Spinal cord (tissue), 10 donors: ENCODE data around the gene GPX4. TPM values are rescaled to one million over a fixed set of nuclear protein-coding genes. Genes with fewer than 3 reads are reported as not detected.
A peak's percentile ranks its signal among the peaks of the same experiment; 100 is the strongest.

Experiments
- DNase-seq, 6 donors: peaks; one replicate each; pipeline versions ENCODE4 v3.0.0 to v3.0.0-alpha.2; 2013 to 2015; ENCODE audit warnings: low spot score in 6 of 6, low read depth in 4 of 6
- H3K27ac ChIP-seq: one replicate; pipeline ENCODE4 v1.5.1; 2013; ENCODE audit warnings: low read depth, low read length, control low read depth
- H3K27me3 ChIP-seq: one replicate; pipeline ENCODE4 v1.6.1; 2013; ENCODE audit warnings: low read length; ENCODE audit not compliant: control insufficient read depth, insufficient read depth
- H3K36me3 ChIP-seq: one replicate; pipeline ENCODE4 v1.6.1; 2013; ENCODE audit warnings: low read length; ENCODE audit not compliant: control insufficient read depth, insufficient read depth
- H3K4me1 ChIP-seq: one replicate; pipeline ENCODE4 v1.6.1; 2013; ENCODE audit warnings: low read length; ENCODE audit not compliant: control insufficient read depth, insufficient read depth
- H3K4me3 ChIP-seq: one replicate; pipeline ENCODE4 v1.5.1; 2013; ENCODE audit warnings: low read depth, low read length, control low read depth
- H3K9me3 ChIP-seq: one replicate; pipeline ENCODE4 v1.6.1; 2013; ENCODE audit warnings: low read length; ENCODE audit not compliant: control insufficient read depth, insufficient read depth
- WGBS: methylation state at CpG from one replicate; pipeline ENCODE4 v1.1.5; 2013; ENCODE audit warnings: missing lambda C conversion rate; ENCODE audit not compliant: insufficient coverage; 5-methylcytosine and 5-hydroxymethylcytosine counted together
- polyA plus RNA-seq, 2 donors: library from polyadenylated mRNA; unstranded; fragments of 120-200 nt; gene quantifications; one replicate each; pipeline ENCODE4 v1.2.1, GENCODE V29; 2013; ENCODE audit not compliant: insufficient read length in 2 of 2
- total RNA-seq, 2 donors: library from RNA; depleted of rRNA in 1 of 2; stranded (reverse); fragments of 120-200 nt in 1 of 2; fragments of >200 nt in 1 of 2; gene quantifications; one replicate each; pipeline versions ENCODE4 v1.2.3 to v1.2.4, GENCODE V29; 2013 to 2014
- donor health status: healthy.

GPX4 gene
- total and polyA plus RNA-seq, 4 donors: 123 to 452 (median 365) TPM

- Histone ChIP-seq H3K4me1 (peaks cover 40% of the 10 kb centered on the region), H3K27me3 (peaks cover 18% of the 10 kb centered on the region), H3K36me3 (peaks cover 55% of the 10 kb centered on the region), H3K27ac (peak overlapping the region; percentile 57), H3K4me3 (peak overlapping the region; percentile 47), H3K9me3 (no peaks in the 10 kb centered on the region)
- 66% methylated on average over 47 of the region's 48 CpGs for WGBS
- no peak for DNase-seq
Measured at GRCh38 chr19:1132552-1133383, 29.0 kb downstream of the GPX4 start.

DNA sequence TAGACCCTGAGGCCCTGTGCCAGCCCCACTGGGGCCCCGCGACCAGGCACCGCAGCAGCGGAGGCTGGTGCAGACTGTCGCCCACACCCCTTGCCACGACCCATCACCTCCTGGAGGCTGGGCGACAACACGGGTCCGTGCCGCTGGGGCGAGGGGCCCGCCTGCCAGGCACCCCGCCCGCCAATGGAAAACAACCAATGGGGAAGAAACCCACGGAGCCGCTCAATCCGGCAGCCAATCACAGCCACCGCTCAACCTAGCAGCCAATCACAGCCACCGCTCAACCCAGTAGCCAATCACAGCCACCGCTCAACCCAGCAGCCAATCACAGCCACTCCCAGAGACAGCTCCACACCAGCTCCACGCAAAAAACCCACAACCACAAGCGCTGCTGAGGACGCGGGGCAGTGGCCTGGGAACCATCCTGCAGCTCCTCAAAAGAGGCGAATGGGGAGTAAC lies 29.7 kb downstream of the GPX4 start:
- Histone ChIP-seq H3K4me1 (peaks cover 40% of the 10 kb centered on the region), H3K27me3 (peaks cover 18% of the 10 kb centered on the region), H3K9me3 (no peaks in the 10 kb centered on the region), H3K27ac (no peak overlapping the region), H3K4me3 (no peak overlapping the region), H3K36me3 (peaks cover 55% of the 10 kb centered on the region)
- no peak for DNase-seq
- WGBS: 95% methylated on average over 25 of the region's 25 CpGs

DNA sequence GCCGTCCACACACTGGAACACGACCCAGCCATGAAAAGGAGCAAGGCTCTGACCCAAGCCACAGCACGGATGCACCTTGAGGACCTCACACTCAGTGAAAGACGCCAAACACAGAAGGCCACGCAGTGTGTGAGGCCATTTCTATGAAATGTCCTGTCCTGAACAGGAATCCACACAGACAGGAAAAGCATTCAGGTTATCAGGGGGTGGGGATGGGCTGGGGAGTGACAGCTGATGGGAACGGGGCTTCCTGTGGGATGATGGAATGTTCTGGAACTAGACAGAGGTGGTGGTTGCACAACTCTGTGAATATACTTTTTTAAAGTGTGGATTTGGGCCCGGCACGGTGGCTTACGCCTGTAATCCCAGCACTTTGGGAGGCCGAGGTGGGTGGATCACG lies 30.6 kb downstream of the GPX4 start:
- 98% methylated on average over 6 of the region's 11 CpGs for WGBS
- Histone ChIP-seq H3K36me3 (peaks cover 60% of the 10 kb centered on the region), H3K27me3 (peaks cover 18% of the 10 kb centered on the region), H3K4me3 (no peak overlapping the region), H3K4me1 (peaks cover 40% of the 10 kb centered on the region), H3K9me3 (no peaks in the 10 kb centered on the region), H3K27ac (no peak overlapping the region)
- no peak for DNase-seq

- peaks cover 40% of the 10 kb centered on the region for H3K4me1 ChIP-seq
Measured at GRCh38 chr19:1135454-1135853, 31.7 kb downstream of the GPX4 start.

DNA sequence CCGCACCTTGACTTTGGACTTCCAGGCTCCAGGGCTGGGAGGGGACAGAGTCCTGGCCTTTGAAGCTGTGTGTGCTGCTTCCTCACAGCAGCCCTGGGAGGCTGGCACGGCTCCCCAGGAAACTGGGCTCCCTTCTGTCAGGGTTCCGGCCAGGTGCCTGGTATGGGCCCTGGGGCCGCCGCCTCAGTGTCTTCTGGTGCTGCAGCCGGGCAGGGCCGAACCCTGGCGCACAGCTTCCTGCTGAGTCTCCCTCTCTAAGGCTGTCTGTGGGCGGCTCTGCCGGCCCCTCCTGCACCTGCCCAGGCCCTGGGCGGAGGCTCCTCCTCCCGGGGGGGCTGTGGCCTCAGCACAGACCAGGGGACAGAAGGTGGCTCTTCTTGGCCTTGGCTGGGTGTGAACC lies 32.4 kb downstream of the GPX4 start:
- WGBS: 64% methylated on average over 12 of the region's 12 CpGs
- Histone ChIP-seq H3K4me1 (peaks cover 34% of the 10 kb centered on the region), H3K4me3 (no peak overlapping the region), H3K36me3 (peaks cover 65% of the 10 kb centered on the region), H3K9me3 (no peaks in the 10 kb centered on the region), H3K27ac (no peak overlapping the region), H3K27me3 (peaks cover 18% of the 10 kb centered on the region)
- no peak for DNase-seq

More at GRCh38 chr19:1135454-1135853, 31.7 kb downstream of the GPX4 start:
- H3K27me3 ChIP-seq: peaks cover 18% of the 10 kb centered on the region
- H3K9me3 ChIP-seq: no peaks in the 10 kb centered on the region
- DNase-seq: no peak
- H3K4me3 ChIP-seq: no peak overlapping the region
- H3K36me3 ChIP-seq: peaks cover 60% of the 10 kb centered on the region
- WGBS: 92% methylated on average over 17 of the region's 17 CpGs
- no peak overlapping the region for H3K27ac ChIP-seq

DNA sequence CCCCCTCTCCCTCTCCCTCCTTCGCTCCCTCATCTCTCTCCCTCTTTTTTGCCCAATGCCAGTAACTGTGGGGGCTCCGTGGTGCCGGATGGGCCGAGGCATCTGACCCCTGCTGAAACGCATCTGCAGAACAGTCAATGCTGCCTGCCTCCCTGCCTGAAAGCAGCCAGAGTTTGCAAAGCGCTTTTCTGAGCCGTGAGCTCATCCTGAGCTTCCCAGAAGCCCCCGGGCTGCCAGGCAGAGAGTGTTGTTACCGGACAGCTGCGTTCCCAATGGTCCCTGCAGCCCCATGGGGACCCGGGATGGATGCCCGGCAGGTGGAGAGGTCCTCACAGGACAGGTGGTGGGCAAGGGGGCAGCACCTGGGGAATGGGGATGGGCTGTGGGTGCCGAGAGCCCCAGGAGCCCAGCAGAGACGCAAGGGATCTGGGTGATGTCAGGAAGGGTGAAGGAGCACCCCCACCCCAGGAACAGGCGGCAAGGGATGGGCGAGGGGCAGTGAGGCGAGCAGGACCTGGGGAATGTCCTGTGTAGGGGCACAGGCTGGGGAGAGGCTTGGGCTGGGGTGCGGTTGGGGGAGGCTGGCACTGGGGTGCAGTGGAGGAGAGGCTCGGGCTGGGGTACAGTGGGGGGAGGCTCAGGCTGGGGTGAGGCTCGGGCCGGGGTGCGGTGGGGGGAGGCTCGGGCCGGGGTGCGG lies 33.0 kb downstream of the GPX4 start:
- Histone ChIP-seq H3K36me3 (peaks cover 69% of the 10 kb centered on the region), H3K4me1 (peaks cover 29% of the 10 kb centered on the region), H3K27me3 (peaks cover 14% of the 10 kb centered on the region), H3K4me3 (no peak overlapping the region), H3K27ac (no peak overlapping the region), H3K9me3 (no peaks in the 10 kb centered on the region)
- DNase-seq: no peak
- 54% methylated on average over 17 of the region's 25 CpGs for WGBS

GRCh38 chr19:1138121-1138520 lies 34.3 kb downstream of the GPX4 start:
- WGBS: 76% methylated on average over 5 of the region's 11 CpGs
- Histone ChIP-seq H3K4me1 (peaks cover 15% of the 10 kb centered on the region), H3K9me3 (no peaks in the 10 kb centered on the region)

DNA sequence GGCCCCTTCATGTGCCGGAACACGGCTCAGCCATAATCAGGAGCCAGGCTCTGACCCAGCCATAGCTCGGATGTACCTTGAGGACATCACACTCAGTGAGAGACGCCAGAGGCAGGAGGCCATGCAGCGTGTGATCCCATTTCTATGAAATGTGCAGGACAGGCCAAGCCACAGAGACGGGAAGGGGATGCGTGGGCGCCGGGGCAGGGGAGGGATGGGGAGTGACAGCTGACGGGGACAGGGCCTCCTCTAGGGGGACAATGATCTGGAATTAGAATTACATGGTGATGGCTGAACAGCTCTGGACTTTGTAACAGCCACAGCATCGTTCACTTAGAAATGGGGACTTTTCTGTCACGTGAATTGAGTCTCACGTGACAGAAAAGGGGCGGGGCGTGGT lies 35.3 kb downstream of the GPX4 start:
- Histone ChIP-seq H3K4me3 (no peak overlapping the region), H3K4me1 (peaks cover 10% of the 10 kb centered on the region), H3K27ac (no peak overlapping the region), H3K36me3 (peaks cover 68% of the 10 kb centered on the region), H3K9me3 (no peaks in the 10 kb centered on the region), H3K27me3 (no peaks in the 10 kb centered on the region)
- 90% methylated on average over 15 of the region's 15 CpGs for WGBS
- no peak for DNase-seq

More at GRCh38 chr19:1138121-1138520, 34.3 kb downstream of the GPX4 start:
- Histone ChIP-seq H3K27me3 (peaks cover 2% of the 10 kb centered on the region), H3K4me3 (no peak overlapping the region), H3K27ac (no peak overlapping the region), H3K36me3 (peaks cover 68% of the 10 kb centered on the region)
- DNase-seq: no peak

DNA sequence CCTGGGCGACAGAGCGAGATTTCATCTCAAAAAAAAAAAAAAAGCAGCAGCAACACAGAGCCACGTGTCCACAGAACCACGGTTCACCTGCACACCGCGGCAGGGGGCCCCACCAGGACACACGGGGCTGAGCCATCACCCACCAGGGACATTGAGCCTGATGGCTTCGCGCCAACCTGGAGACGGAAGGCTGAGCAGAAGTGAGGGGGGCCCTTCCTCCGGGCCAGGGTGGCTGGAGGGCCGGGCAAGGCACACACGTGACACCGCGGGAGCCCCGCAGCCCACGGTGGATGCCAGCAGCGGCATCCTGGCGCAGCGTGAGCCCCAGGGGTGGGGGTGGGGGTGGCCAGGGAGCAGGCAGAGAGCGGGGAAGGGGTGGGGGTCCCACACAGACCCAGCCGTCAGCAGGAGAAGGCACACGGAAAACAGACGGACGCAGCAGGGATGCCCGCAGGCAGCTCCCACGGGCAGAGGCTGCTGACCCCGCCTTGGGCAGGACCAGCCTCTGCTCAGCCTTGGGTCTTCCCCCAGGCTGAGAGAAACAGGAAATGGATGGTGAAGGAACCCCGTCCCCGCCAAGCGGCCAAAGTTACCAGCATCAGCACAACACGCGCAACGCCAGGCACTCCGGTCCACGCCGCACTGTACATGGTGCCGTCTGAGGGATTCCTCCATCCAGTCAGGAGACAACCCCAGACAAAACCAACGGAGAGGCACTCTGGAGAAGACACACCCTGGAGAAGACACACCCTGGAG lies 36.7 kb downstream of the GPX4 start:
- no peaks in the 10 kb centered on the region for H3K9me3 ChIP-seq
- no peak overlapping the region for H3K27ac ChIP-seq
- no peaks in the 10 kb centered on the region for H3K27me3 ChIP-seq
- WGBS: 93% methylated on average over 36 of the region's 39 CpGs
- H3K36me3 ChIP-seq: peaks cover 69% of the 10 kb centered on the region
- H3K4me1 ChIP-seq: peaks cover 10% of the 10 kb centered on the region
- no peak for DNase-seq
- H3K4me3 ChIP-seq: no peak overlapping the region
